HEK293 (cell line): ENCODE results near the gene HEPHL1.

Experiments used
- CTCF ChIA-PET: fragments of 350-600 bp; formaldehyde crosslinking; extraction: SDS; loops from one replicate; lab custom pipeline; 2021; ENCODE audit warnings: antibody characterized with exemption; lab: Yijun Ruan, JAX
- POLR2A ChIA-PET: fragments of 300-600 bp; formaldehyde crosslinking; extraction: SDS; loops from one replicate; lab custom pipeline; 2020; ENCODE audit warnings: antibody characterized with exemption, inconsistent platforms; lab: Yijun Ruan, JAX
- H3K27ac ChIP-seq: fragments of 200-500 bp; sonication (Bioruptor generic); 2 replicates; pipeline ENCODE4 v1.5.1; 2014; ENCODE audit warnings: low read depth, low read length, control low read depth, inconsistent platforms; ENCODE audit errors: extremely low read depth
- H3K36me3 ChIP-seq, 2 experiments: fragments of 200-500 bp in 1 of 2; sonication (Bioruptor generic) in 1 of 2; 1 replicate in 1 of 2; 2 replicates in 1 of 2; pipeline ENCODE4 v1.5.1; 2014 to 2017; ENCODE audit warnings: inconsistent platforms in 2 of 2, low read length in 2 of 2; ENCODE audit not compliant: control insufficient read depth in 2 of 2, insufficient read depth in 1 of 2
- H3K4me1 ChIP-seq: fragments of 200-500 bp; sonication (Bioruptor generic); 2 replicates; pipeline ENCODE4 v1.5.1; 2014; ENCODE audit warnings: mild to moderate bottlenecking, low read length, inconsistent platforms; ENCODE audit not compliant: control insufficient read depth, insufficient read depth
- H3K4me3 ChIP-seq: 2 replicates; pipeline ENCODE4 v1.5.1; 2011; ENCODE audit warnings: low read depth, mild to moderate bottlenecking, control low read depth, low read length, moderate library complexity
- H3K9me3 ChIP-seq: fragments of 200-500 bp; sonication (Bioruptor generic); 2 replicates; pipeline ENCODE4 v1.5.1; 2014; ENCODE audit warnings: low read depth, low read length, inconsistent platforms; ENCODE audit not compliant: control insufficient read depth, insufficient read depth
- AEBP2 ChIP-seq: fragments of 450-650 bp; formaldehyde crosslinking; IDR thresholded peaks from 2 replicates; pipeline ENCODE4 v1.5.1; 2016; ENCODE audit warnings: missing biosample characterization, missing genetic modification characterization, borderline replicate concordance
- GLI4 ChIP-seq: fragments of 450-650 bp; formaldehyde crosslinking; IDR thresholded peaks from 2 replicates; pipeline ENCODE4 v1.5.1; 2016; ENCODE audit warnings: missing biosample characterization, missing genetic modification characterization
- GLIS2 ChIP-seq: fragments of 450-650 bp; formaldehyde crosslinking; IDR thresholded peaks from 2 replicates; pipeline ENCODE4 v1.5.1; 2016; ENCODE audit warnings: missing biosample characterization, missing genetic modification characterization
- HOXC10 ChIP-seq: sonication (generic); formaldehyde crosslinking; IDR thresholded peaks from 2 replicates; pipeline ENCODE4 v1.8.1; 2023; ENCODE audit warnings: mild to moderate bottlenecking, missing genetic modification reagents
- OVOL3 ChIP-seq: fragments of 450-650 bp; formaldehyde crosslinking; IDR thresholded peaks from 2 replicates; pipeline ENCODE4 v1.5.1; 2016; ENCODE audit warnings: missing biosample characterization, missing genetic modification characterization
- PRDM4 ChIP-seq: fragments of 450-650 bp; formaldehyde crosslinking; IDR thresholded peaks from 2 replicates; pipeline ENCODE4 v1.5.1; 2017; ENCODE audit warnings: missing biosample characterization, missing genetic modification characterization
- SCRT1 ChIP-seq: fragments of 450-650 bp; formaldehyde crosslinking; IDR thresholded peaks from 2 replicates; pipeline ENCODE4 v1.5.1; 2016; ENCODE audit warnings: missing biosample characterization, missing genetic modification characterization, borderline replicate concordance
- SCRT2 ChIP-seq: fragments of 450-650 bp; formaldehyde crosslinking; IDR thresholded peaks from 2 replicates; pipeline ENCODE4 v1.5.1; 2016; ENCODE audit warnings: missing biosample characterization, missing genetic modification characterization
- TCF7L2 ChIP-seq: IDR thresholded peaks from 2 replicates; pipeline ENCODE4 v1.6.1; 2011; ENCODE audit warnings: low read depth, mild to moderate bottlenecking, inconsistent platforms, low read length, moderate library complexity, borderline replicate concordance
- ZBTB6 ChIP-seq: fragments of 450-650 bp; formaldehyde crosslinking; IDR thresholded peaks from 2 replicates; pipeline ENCODE4 v1.5.1; 2017; ENCODE audit warnings: missing biosample characterization, missing genetic modification characterization
- ZNF140 ChIP-seq: fragments of 450-650 bp; formaldehyde crosslinking; IDR thresholded peaks from 2 replicates; pipeline ENCODE4 v1.5.1; 2016; ENCODE audit warnings: missing biosample characterization, missing genetic modification characterization
- ZNF280D ChIP-seq: fragments of 450-650 bp; formaldehyde crosslinking; IDR thresholded peaks from 2 replicates; pipeline ENCODE4 v1.5.1; 2016; ENCODE audit warnings: missing biosample characterization, missing genetic modification characterization
- ZNF354C ChIP-seq: fragments of 450-650 bp; formaldehyde crosslinking; IDR thresholded peaks from 2 replicates; pipeline ENCODE4 v1.5.1; 2016; ENCODE audit warnings: missing biosample characterization, missing genetic modification characterization, low read depth, borderline replicate concordance
- ZNF416 ChIP-seq: fragments of 450-650 bp; formaldehyde crosslinking; IDR thresholded peaks from 2 replicates; pipeline ENCODE4 v1.5.1; 2016; ENCODE audit warnings: missing biosample characterization, missing genetic modification characterization
- ZNF423 ChIP-seq: fragments of 450-650 bp; formaldehyde crosslinking; IDR thresholded peaks from 2 replicates; pipeline ENCODE4 v1.5.1; 2016; ENCODE audit warnings: missing biosample characterization, missing genetic modification characterization
- ZNF501 ChIP-seq: fragments of 450-650 bp; formaldehyde crosslinking; IDR thresholded peaks from 2 replicates; pipeline ENCODE4 v1.5.1; 2016; ENCODE audit warnings: missing biosample characterization, missing genetic modification characterization
- ZNF777 ChIP-seq: fragments of 450-650 bp; formaldehyde crosslinking; IDR thresholded peaks from 2 replicates; pipeline ENCODE4 v1.5.1; 2017; ENCODE audit warnings: missing biosample characterization, missing genetic modification characterization, borderline replicate concordance
- ZNF843 ChIP-seq: fragments of 450-650 bp; formaldehyde crosslinking; IDR thresholded peaks from 2 replicates; pipeline ENCODE4 v1.5.1; 2016; ENCODE audit warnings: missing biosample characterization, missing genetic modification characterization
- ZSCAN23 ChIP-seq: fragments of 450-650 bp; formaldehyde crosslinking; IDR thresholded peaks from 2 replicates; pipeline ENCODE4 v1.5.1; 2016; ENCODE audit warnings: missing biosample characterization, missing genetic modification characterization

Gene HEPHL1

GRCh38 chr11:94133752-94134151, 112.6 kb downstream of the HEPHL1 start:
- ChIA-PET POLR2A (no interaction called here), CTCF (interaction anchor here (0.6 to 1.1 kb wide), 2 partner anchors 42 to 219 kb away, joined by 4 read pairs; no protein-coding TSS in a partner anchor)
- Histone ChIP-seq H3K27ac (no peak overlapping the region), H3K4me3 (no peak overlapping the region), H3K36me3 (no peaks in the 10 kb centered on the region)
- no peak for TF ChIP-seq OVOL3 (tag by site-specific recombination)
- TF ChIP-seq ZNF280D (tag by site-specific recombination), result no peak
- TF ChIP-seq ZNF416, result no peak
- no peak for TF ChIP-seq HOXC10 (CRISPR knock-in tag)
- no peak for TF ChIP-seq TCF7L2
- no peak for TF ChIP-seq PRDM4 (tag by site-specific recombination)
- no peak for TF ChIP-seq ZNF354C (tag by site-specific recombination)
- TF ChIP-seq ZSCAN23 (tag by site-specific recombination), result no peak
- no peak for TF ChIP-seq SCRT1
- no peak for TF ChIP-seq ZNF501 (tag by site-specific recombination)
- TF ChIP-seq ZNF843 (tag by site-specific recombination), result no peak
- no peak for TF ChIP-seq GLI4 (tag by site-specific recombination)
- no peak for TF ChIP-seq SCRT2 (tag by site-specific recombination)
- TF ChIP-seq ZNF140 (tag by site-specific recombination), result no peak
- no peak for TF ChIP-seq AEBP2 (tag by site-specific recombination)
- no peak for TF ChIP-seq ZNF423
- no peak for TF ChIP-seq GLIS2
- TF ChIP-seq ZBTB6 (tag by site-specific recombination), result no peak
- TF ChIP-seq ZNF777 (tag by site-specific recombination), result no peak
- TF ChIP-seq, all 188 proteins: peak for 0
- H3K9me3 ChIP-seq, result no peaks in the 10 kb centered on the region
- H3K4me1 ChIP-seq, result peaks cover 8% of the 10 kb centered on the region
